ENCODE measurements around the gene PRR35.

Gene PRR35

DNA sequence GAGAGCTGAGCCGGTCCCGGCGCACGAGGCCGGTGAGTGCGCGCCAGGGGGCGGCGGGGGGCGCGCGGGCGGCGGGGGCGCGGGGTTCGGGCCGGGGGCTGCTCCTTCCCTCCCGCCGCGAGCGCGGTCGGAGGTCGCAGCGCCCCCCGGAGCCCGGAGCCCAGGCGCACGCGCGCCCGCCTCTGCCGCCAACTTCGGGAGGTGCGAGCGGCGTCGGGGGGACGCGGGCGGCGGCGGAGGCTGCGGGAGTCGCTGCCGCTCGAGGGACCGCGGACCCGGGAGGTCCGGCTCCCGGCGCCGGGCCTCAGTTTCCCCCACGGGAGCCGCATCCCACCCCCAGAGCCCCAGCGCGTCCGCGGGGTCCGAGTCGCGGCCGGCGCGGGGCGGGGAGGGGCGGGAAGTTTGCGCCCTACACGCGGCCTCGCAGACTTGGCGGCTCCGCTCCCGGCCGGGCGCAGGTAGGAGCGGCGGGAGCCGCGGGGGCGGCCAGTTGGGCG is at the start of gene PRR35:
TSS of gene PRR35 (plus strand) at position 191 of the 497 bp plus-strand sequence. CDS start 2,901 bp downstream, outside the sequence.
- TF ChIP-seq, protein P1, sequence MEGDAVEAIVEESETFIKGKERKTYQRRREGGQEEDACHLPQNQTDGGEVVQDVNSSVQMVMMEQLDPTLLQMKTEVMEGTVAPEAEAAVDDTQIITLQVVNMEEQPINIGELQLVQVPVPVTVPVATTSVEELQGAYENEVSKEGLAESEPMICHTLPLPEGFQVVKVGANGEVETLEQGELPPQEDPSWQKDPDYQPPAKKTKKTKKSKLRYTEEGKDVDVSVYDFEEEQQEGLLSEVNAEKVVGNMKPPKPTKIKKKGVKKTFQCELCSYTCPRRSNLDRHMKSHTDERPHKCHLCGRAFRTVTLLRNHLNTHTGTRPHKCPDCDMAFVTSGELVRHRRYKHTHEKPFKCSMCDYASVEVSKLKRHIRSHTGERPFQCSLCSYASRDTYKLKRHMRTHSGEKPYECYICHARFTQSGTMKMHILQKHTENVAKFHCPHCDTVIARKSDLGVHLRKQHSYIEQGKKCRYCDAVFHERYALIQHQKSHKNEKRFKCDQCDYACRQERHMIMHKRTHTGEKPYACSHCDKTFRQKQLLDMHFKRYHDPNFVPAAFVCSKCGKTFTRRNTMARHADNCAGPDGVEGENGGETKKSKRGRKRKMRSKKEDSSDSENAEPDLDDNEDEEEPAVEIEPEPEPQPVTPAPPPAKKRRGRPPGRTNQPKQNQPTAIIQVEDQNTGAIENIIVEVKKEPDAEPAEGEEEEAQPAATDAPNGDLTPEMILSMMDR (IDR thresholded peaks at IDR 0.05; ENCODE audit: low read depth, low read length, missing control alignments): no peak
- H3K4me3 ChIP-seq (replicated peaks; ENCODE audit: low read depth, low read length): no peak within 1 kb of the TSS
- DNase-seq (ENCODE audit: extremely low read depth, low read depth): no peak

DNA sequence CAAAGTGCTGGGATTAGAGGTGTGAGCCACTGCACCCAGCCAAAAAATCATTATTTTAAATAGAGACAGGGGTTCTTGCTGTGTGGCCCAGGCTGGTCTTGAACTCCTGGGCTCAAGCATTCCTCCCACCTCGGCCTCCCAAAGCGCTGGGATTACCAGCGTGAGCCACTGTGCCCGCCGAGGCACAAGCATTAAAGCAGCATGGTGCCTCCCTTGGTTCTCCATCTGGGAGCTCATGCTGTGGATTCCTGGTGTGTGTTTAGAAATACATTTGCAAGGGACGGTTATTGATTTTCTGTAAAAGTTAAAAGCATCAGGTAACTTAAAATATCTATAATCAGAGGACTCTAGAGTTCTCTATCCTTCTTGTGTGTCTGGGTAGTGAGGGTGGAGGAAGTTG is 47.4 kb upstream of the PRR35 start:
- TF ChIP-seq, protein P1 (IDR thresholded peaks at IDR 0.05; ENCODE audit: low read depth, low read length, missing control alignments): no peak
- no peak for DNase-seq (ENCODE audit: extremely low read depth, low read depth)
- no peak overlapping the region for H3K4me3 ChIP-seq (replicated peaks; ENCODE audit: low read depth, low read length)

- TF ChIP-seq, protein P1 (IDR thresholded peaks at IDR 0.05; ENCODE audit: low read depth, low read length, missing control alignments): no peak
- no peak overlapping the region for H3K4me3 ChIP-seq (replicated peaks; ENCODE audit: low read depth, low read length)
- DNase-seq (ENCODE audit: extremely low read depth, low read depth): no peak
Measured at GRCh38 chr16:513950-514349, 46.2 kb upstream of the PRR35 start.

DNA sequence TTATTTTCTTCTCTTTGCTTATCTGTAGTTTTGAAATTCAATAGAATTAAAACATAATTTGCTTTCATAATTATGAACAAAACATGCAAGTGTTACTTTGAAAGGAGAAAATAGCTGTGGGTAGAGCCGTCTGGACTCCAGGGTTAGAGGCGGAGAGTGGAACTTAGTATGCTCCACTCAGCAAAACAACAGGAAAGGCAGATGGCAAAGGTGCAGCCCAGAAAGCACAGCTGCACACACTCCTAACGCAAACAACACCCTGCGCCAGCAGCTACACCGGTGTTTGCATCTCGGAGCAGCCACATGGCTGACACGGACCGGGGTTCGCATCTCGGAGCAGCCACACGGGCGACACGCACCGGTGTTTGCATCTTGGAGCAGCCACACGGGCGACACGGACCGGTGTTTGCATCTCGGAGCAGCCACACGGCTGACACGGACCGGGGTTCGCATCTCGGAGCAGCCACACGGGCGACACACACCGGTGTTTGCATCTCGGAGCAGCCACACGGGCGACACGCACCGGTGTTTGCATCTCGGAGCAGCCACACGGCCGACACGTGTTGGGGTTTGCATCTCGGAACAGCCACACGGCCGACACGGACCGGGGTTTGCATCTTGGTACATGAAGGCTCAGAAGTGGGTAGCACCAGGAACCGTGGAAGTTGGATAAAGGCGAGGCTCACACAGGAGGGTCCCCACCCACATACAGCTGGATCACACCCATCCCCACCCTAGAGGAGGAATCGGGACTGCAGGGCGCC is 44.8 kb upstream of the PRR35 start:
- TF ChIP-seq, protein P1 (IDR thresholded peaks at IDR 0.05; ENCODE audit: low read depth, low read length, missing control alignments): no peak
- DNase-seq (ENCODE audit: extremely low read depth, low read depth): no peak

GRCh38 chr16:515939-516226 is 44.3 kb upstream of the PRR35 start:
- TF ChIP-seq, protein P1 (IDR thresholded peaks at IDR 0.05; ENCODE audit: low read depth, low read length, missing control alignments): no peak
- DNase-seq (ENCODE audit: extremely low read depth, low read depth): no peak
- H3K4me3 ChIP-seq (replicated peaks; ENCODE audit: low read depth, low read length): no peak overlapping the region

More for the DNA sequence above, 44.8 kb upstream of the PRR35 start:
- H3K4me3 ChIP-seq (replicated peaks; ENCODE audit: low read depth, low read length): no peak overlapping the region

- no peak overlapping the region for H3K4me3 ChIP-seq (replicated peaks; ENCODE audit: low read depth, low read length)
- TF ChIP-seq, protein P1 (IDR thresholded peaks at IDR 0.05; ENCODE audit: low read depth, low read length, missing control alignments): no peak
- no peak for DNase-seq (ENCODE audit: extremely low read depth, low read depth)
Measured at GRCh38 chr16:516301-516700, 43.9 kb upstream of the PRR35 start.
